NCI-H1930 (cell line): Measurements from ENCODE around the gene FNDC3B.

Experiments
- DNase-seq, 2 experiments: peaks; one replicate each; lab custom pipeline; 2025; lab: John Stamatoyannopoulos, UW

The FNDC3B gene

GRCh38 chr3:172170841-172171240 lies 131.5 kb downstream of the FNDC3B start:
- DNase-seq, result no peak

GRCh38 chr3:172171396-172172075 lies 132.2 kb downstream of the FNDC3B start:
- DNase-seq, result no peak

DNA sequence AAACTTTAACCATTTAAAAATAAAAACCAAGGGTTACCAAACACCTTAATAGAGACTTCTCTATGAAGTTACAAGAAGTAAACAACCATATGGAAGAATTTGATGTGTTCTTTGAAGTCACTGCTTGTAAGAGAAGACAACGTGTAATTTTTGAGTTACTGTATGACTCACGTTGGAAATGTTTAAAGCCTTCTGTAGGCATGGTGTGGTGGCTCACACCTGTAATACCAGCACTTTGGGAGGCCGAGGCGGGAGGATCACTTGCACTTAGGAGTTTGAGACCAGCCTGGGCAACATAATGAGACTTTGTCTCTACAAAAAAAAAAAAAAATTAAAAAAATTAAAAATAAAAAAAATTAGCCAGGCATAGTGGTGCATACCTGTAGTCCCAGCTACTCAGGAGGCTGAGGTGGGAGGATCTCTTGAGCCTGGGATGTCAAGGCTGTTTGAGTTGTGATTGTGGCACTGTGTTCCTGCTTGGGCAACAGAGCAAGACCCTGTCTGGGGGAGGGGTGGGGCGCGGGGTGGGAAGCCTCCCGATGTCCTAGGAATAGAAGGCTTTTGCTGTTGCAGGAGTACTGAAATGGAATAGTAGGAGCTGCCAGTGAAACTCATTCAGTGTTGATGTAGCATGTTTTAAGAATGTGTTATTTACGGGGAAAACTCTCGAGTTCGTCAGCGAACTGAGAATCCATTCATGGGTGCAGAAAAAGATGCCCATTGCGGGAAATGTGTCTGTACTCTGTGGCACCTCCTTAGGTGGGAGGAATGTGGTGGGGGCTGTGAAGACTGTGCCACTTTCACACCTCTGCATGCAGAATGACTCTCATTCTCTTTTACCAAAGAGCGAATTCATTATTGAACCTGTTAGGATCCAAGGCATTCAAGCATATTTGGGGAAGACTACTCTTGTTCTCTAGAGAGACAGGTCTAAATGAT lies 134.2 kb downstream of the FNDC3B start:
- no peak for DNase-seq

GRCh38 chr3:172174513-172175253 lies 135.3 kb downstream of the FNDC3B start:
- no peak for DNase-seq

DNA sequence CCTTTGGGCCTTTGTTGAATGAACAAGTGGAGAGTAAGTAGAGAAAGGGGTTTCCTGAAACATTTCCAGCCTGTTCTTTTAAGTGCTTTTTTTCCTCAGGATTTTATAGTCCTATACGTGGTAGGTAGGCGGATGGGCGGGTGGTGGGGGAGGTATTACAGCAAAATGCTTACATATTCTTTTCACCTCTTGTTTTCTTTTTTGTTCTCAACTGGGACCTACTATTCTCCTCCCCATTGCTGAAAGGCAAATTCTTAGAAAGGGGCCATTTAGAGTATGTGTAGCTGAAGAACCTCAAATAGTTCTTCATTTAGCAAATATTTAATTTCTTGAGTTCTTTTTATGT lies 135.8 kb downstream of the FNDC3B start:
- no peak for DNase-seq

DNA sequence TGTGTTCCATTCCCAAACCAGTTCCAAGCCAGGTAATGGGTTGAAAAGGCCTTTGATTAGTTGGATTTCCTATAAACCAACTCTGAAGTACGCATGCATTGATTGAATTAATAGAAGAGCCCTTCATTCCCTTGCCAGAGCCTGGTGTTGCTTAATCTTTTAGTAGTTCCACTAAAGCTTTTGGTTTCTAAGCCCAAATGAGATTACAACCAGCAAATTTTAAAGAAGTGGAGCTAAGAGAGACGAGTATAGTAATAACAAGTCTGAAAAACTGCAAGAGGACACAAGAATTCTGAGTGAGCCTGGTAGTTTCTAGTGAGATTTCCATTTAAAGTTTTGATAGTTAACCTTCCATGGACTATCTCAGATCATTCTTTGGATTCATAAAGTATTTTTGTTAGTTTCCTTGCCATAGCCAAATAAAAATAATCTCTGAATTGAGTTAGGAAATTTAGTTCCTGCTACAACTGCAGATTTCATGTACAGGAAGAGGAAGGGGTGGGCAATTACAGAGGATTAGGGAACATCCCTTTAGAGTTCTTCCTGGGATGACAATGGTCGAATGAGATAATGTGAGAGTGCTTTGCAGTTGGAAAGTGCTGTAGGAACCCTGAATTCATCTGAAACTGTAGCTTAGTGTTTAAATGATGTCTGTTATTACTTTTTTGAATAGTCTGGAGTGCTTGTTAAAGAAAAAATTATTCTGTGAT lies 136.8 kb downstream of the FNDC3B start:
- no peak for DNase-seq

DNA sequence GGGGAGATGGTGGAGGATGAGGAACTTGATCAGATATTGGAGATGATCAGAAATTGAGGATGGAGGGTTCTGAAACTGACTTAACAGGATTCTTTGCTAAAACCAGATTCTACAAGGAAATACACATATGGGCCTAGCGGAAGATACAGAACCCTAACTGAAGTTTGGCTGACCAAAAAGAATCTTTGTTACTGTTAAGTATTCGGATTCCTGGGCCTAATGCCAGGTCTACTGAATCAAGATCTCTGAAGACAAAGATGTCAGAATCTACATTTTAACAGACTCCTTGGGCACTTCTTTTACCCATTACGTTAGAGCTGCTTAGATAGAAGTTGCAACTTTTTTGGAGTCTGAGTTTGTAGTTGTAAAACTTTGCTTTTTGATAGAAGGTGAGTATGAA lies 137.7 kb downstream of the FNDC3B start:
- no peak for DNase-seq

DNA sequence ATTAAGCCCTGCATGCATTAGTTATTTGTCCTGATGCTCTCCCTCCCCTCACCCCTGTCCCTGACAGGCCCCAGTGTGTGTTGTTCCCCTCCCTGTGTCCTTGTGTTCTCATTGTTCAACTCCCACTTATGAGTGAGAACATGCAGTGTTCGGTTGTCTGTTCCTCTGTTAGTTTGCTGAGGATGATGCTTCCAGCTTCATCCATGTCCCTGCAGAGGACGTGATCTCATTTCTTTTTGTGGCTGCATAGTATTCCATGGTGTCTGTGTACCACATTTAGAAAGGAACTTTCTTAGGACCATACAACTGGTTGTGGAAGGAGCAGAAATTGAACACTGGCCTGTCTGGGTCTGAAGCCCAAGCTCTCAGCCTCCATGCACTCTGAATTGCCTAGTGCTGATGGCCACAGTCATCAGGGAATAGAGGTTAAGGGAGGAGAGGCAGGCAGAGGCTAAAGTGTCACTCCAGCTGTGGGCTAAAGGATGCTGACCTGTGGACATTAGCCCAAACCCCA lies 138.5 kb downstream of the FNDC3B start:
- DNase-seq, result no peak

DNA sequence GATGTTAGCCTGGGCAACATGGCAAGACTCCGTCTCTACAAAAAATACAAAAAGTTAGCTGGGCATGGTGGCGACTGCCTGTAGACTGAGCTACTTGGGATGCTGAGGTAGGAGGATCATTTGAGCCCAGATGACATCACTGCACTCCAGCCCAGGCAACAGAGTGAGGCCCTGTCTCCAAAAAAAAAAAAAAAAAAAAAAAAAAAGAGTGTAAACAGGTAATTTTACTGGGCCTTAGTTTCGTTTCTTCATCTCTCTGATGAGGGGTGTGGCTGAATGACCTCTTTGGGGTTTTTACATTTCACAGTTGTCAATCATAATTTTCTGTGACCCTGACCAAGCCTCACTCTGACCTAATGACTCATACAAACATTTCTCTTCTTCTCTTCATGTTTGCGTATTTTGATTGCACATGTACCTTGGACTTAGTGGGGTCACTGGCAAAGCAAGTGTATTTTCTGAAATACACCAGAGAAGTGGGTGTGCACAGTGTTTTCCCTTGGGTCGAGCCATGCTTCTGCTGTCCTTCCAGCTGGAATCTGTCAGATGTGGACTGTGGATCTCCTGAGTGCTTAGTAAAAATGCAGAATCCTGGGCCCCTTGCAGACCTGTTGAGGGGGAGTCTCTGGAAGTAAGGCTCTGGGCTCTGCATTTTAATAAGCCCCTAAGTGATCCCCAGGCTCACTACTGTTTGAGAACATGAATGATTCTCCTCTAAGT lies 140.5 kb downstream of the FNDC3B start:
- DNase-seq, result no peak

GRCh38 chr3:172180473-172180872 lies 141.1 kb downstream of the FNDC3B start:
- no peak for DNase-seq

DNA sequence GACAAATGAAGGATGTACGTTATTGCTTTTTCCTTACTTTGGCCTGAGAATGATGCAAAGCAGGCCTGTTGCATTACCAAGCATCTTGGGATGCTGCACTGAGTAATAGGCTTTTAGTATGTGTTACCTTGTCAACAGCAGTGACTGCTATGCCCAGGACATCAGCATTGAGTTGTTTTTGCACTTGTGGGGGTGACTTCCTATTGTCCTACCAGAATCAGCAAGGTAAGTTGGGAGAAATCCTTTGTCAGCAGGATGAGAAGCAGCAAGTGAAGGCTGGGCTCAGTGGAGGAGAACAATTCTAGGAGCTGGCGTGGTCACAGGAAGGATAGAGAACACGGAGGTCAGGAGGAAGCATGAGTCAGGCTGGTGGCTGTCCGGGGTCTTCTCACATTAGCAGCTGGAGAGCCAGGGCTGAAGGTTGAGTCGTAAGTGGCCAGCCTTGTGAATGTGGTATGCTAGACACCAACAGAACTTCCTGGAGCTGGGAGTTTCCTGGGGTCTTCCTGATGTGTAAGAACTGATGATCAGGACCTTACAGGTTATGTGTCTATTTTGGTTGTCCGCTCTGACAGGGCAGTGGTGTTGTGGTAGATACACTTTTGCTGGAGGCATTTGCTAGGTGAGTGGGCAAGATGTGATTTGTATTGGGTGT lies 142.7 kb downstream of the FNDC3B start:
- no peak for DNase-seq

GRCh38 chr3:172182797-172183196 lies 143.4 kb downstream of the FNDC3B start:
- no peak for DNase-seq

- DNase-seq, result no peak
Measured at GRCh38 chr3:172184106-172184822, 144.9 kb downstream of the FNDC3B start.

- DNase-seq, result no peak
Measured at GRCh38 chr3:172185907-172186306, 146.5 kb downstream of the FNDC3B start.

GRCh38 chr3:172186607-172187006 lies 147.2 kb downstream of the FNDC3B start:
- DNase-seq, result no peak

- no peak for DNase-seq
Measured at GRCh38 chr3:172187511-172187910, 148.1 kb downstream of the FNDC3B start.

DNA sequence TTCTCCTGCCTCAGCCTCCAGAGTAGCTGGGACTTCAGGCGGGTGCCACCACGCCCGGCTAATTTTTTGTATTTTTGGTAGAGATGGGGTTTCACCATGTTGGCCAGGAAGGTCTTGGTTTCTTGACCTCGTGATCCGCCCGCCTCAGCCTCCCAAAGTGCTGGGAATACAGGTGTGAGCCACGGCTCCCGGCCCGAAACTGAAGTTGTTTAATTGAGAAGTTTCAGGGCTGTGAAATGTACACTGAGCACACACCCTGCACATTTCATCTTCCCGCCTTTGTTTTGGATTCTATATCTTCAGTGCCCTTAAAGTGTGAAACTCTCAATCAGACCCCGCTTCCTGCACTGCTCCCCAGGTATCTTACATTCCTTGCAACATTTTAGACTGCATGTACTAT lies 149.1 kb downstream of the FNDC3B start:
- no peak for DNase-seq

- no peak for DNase-seq
Measured at GRCh38 chr3:172189213-172189612, 149.8 kb downstream of the FNDC3B start.

- DNase-seq, result no peak
Measured at GRCh38 chr3:172189987-172190603, 150.7 kb downstream of the FNDC3B start.

DNA sequence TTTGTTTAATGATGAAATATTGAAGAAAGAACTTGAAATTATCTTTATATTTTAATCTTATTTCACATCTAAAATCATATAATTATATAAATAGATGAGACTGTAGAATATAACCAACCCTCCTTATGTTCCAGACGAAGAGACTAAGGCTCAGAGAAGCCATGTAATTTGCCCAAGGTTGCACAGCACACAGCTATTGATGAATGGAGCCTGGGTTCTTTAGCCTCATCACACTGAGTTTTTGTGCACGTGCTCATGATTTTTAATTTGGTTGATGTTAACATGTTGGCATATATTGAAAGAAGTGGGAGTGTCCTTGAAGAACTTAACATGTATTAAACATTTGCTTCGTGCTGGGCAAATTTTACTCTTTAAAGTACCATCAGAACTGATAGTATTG lies 151.6 kb downstream of the FNDC3B start:
- no peak for DNase-seq
